ENCODE data around the gene G6PC2. TPM values are rescaled to one million over a fixed set of nuclear protein-coding genes. Genes with fewer than 3 reads are reported as not detected.

The G6PC2 gene
- total RNA-seq, 2 experiments from 2014 or later = not detected

DNA sequence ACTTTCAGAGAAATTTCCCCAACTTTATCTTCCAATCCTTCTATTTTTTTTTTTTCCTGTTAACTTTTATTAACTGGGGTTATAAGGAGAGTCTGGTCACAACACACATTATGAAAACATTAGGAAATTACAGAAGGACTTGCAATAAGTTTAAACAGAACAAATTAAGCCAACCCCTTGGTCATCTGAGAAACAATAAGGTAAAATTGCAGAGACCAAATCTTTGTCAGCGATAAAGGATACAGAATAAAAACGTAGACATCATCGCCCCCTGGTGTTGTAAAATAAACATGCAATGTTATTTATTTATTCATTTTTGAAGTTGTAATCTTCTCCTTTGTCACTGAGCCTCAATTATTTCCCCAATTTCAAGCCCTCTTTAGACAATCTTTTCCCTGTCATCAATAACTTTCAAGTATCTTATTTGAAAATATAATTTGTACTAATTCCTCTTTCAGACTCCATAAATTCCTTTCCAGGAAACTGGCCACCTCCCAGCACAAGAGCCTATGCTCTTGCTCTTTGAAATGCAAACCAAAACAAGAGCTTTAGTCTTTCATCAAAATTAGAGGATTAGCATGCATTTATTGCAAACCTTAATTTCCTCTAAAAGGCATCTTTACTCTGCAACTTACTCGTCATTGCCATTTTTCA, 19.5 kb downstream of the G6PC2 start:
- Histone ChIP-seq H3K27ac (ENCODE audit: low read depth, low read length, poor library complexity, severe bottlenecking) (no peak overlapping the region), H3K4me1 (ENCODE audit: insufficient read depth, low read length, poor library complexity, severe bottlenecking) (no peaks in the 10 kb centered on the region), H2AFZ (ENCODE audit: low read length) (no peak overlapping the region), H3K9me2 (ENCODE audit: insufficient read depth, low read length) (no peaks in the 10 kb centered on the region), H3K4me3 (ENCODE audit: low read depth, low read length, poor library complexity, severe bottlenecking) (no peak overlapping the region), H3K4me2 (ENCODE audit: low read length) (no peak overlapping the region), H3K79me2 (ENCODE audit: insufficient read depth, low read depth, low read length) (no peaks in the 10 kb centered on the region), H4K20me1 (ENCODE audit: insufficient read depth, low read length) (no peaks in the 10 kb centered on the region), H3K9me3 (ENCODE audit: low read length) (no peaks in the 10 kb centered on the region), H3K36me3 (ENCODE audit: insufficient read depth, low read length) (no peaks in the 10 kb centered on the region)
- intact Hi-C loops (cut with micrococcal nuclease; ENCODE audit: unreplicated experiment) = loop anchor here (1.0 kb wide), 1 partner anchor 147 kb away; no protein-coding TSS in a partner anchor
- TF ChIP-seq, protein P1, sequence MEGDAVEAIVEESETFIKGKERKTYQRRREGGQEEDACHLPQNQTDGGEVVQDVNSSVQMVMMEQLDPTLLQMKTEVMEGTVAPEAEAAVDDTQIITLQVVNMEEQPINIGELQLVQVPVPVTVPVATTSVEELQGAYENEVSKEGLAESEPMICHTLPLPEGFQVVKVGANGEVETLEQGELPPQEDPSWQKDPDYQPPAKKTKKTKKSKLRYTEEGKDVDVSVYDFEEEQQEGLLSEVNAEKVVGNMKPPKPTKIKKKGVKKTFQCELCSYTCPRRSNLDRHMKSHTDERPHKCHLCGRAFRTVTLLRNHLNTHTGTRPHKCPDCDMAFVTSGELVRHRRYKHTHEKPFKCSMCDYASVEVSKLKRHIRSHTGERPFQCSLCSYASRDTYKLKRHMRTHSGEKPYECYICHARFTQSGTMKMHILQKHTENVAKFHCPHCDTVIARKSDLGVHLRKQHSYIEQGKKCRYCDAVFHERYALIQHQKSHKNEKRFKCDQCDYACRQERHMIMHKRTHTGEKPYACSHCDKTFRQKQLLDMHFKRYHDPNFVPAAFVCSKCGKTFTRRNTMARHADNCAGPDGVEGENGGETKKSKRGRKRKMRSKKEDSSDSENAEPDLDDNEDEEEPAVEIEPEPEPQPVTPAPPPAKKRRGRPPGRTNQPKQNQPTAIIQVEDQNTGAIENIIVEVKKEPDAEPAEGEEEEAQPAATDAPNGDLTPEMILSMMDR (conservative IDR thresholded peaks at IDR 0.05; ENCODE audit: low read length) = peak; percentile 88
- no peak for TF ChIP-seq EZH2phosphoT487 (IDR thresholded peaks at IDR 0.05; ENCODE audit: borderline replicate concordance, low read depth, low read length)
- peak; percentile 49 for DNase-seq (ENCODE audit: low spot score)
- ChIA-PET CTCF (ENCODE audit: unreplicated experiment) (no interaction called here), POLR2A (interaction anchor here (0.6 to 0.7 kb wide), 2 partner anchors 153 to 205 kb away, joined by 3 read pairs; no protein-coding TSS in a partner anchor)
- BruUV-seq (replicated peaks) = no TSS peak

DNA sequence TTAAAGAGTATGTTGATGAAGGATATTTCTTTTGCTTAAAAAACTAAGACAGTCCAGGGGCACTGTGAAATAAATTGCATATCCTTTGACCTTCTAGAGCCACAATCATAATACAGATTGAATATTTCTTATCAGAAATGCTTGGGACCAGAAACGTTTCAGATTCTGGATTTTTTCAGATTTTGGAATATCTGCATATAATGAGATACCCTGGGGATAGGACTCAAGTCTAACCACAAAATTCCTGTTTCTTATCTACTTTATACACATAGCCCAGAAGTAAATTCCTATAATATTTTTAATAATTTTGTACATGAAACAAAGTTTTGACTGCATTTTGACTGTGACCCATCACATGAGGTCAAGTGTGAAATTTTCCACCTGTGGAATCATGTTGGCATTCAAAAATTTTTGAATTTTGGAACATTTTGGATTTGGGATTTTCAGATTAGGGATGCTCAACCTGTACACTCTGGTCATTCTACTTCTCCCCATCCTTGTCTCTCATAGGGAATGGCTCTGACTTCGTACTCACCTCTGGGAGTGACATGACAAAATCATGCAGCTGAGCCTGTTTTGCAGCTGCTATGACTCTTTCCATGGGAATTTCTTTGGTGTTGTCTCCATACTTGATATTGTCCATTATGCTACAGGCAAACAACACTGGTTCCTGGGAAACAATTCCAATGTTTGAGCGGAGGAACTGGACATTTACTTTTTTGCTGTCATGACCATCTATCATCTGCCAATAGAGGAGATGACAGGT, 25.7 kb downstream of the G6PC2 start:
- Histone ChIP-seq H3K9me2 (ENCODE audit: insufficient read depth, low read length) (no peaks in the 10 kb centered on the region), H3K9me3 (ENCODE audit: low read length) (no peaks in the 10 kb centered on the region), H2AFZ (ENCODE audit: low read length) (no peak overlapping the region), H4K20me1 (ENCODE audit: insufficient read depth, low read length) (no peaks in the 10 kb centered on the region), H3K4me2 (ENCODE audit: low read length) (no peak overlapping the region), H3K4me1 (ENCODE audit: insufficient read depth, low read length, poor library complexity, severe bottlenecking) (peaks cover 7% of the 10 kb centered on the region), H3K27ac (ENCODE audit: low read depth, low read length, poor library complexity, severe bottlenecking) (no peak overlapping the region), H3K79me2 (ENCODE audit: insufficient read depth, low read depth, low read length) (no peaks in the 10 kb centered on the region), H3K4me3 (ENCODE audit: low read depth, low read length, poor library complexity, severe bottlenecking) (no peak overlapping the region), H3K36me3 (ENCODE audit: insufficient read depth, low read length) (no peaks in the 10 kb centered on the region)
- DNase-seq (ENCODE audit: low spot score) = no peak
- intact Hi-C loops (cut with micrococcal nuclease; ENCODE audit: unreplicated experiment) = no loop called here
- ChIA-PET CTCF (ENCODE audit: unreplicated experiment) (no interaction called here), POLR2A (no interaction called here)
- no peak for TF ChIP-seq EZH2phosphoT487 (IDR thresholded peaks at IDR 0.05; ENCODE audit: borderline replicate concordance, low read depth, low read length)
- TF ChIP-seq, protein P1 (conservative IDR thresholded peaks at IDR 0.05; ENCODE audit: low read length) = no peak
- BruUV-seq (replicated peaks) = no TSS peak
